H9 (cell line): ENCODE results near the gene PEMT. TPM values are rescaled to one million over a fixed set of nuclear protein-coding genes. Genes with fewer than 3 reads are reported as not detected.

Source experiments
- DNase-seq: peaks from one replicate; pipeline ENCODE4 v3.0.0-alpha.2; 2017
- H2AFZ ChIP-seq: one replicate; pipeline ENCODE4 v1.6.1; 2013; ENCODE audit warnings: mild to moderate bottlenecking, low read length, control low read depth, moderate library complexity
- H2AK5ac ChIP-seq: 2 replicates; pipeline ENCODE4 v1.6.1; 2013; ENCODE audit warnings: low read length, control low read depth, mixed read lengths; ENCODE audit not compliant: insufficient read length
- H2BK120ac ChIP-seq: one replicate; pipeline ENCODE4 v1.6.1; 2013; ENCODE audit warnings: low read depth, mild to moderate bottlenecking, low read length, control low read depth, inconsistent platforms; ENCODE audit not compliant: poor library complexity, severe bottlenecking
- H2BK12ac ChIP-seq: 2 replicates; pipeline ENCODE4 v1.6.1; 2013; ENCODE audit warnings: low read length, control low read depth, mixed read lengths, low read depth; ENCODE audit not compliant: insufficient read length
- H2BK15ac ChIP-seq: 2 replicates; pipeline ENCODE4 v1.6.1; 2013; ENCODE audit warnings: low read depth, low read length, control low read depth
- H2BK20ac ChIP-seq: one replicate; pipeline ENCODE4 v1.6.1; 2013; ENCODE audit warnings: low read depth, mild to moderate bottlenecking, low read length, control low read depth, inconsistent platforms; ENCODE audit not compliant: poor library complexity, severe bottlenecking
- H2BK5ac ChIP-seq: 2 replicates; pipeline ENCODE4 v1.6.1; 2013; ENCODE audit warnings: low read length, control low read depth, mixed read lengths; ENCODE audit not compliant: insufficient read length
- H3K14ac ChIP-seq: 2 replicates; pipeline ENCODE4 v1.6.1; 2013; ENCODE audit warnings: low read length, control low read depth; ENCODE audit not compliant: insufficient read depth
- H3K18ac ChIP-seq: 2 replicates; pipeline ENCODE4 v1.6.1; 2013; ENCODE audit warnings: low read depth, mild to moderate bottlenecking, mixed read lengths, low read length, control low read depth; ENCODE audit not compliant: insufficient read length
- H3K23ac ChIP-seq: 2 replicates; pipeline ENCODE4 v1.6.1; 2013; ENCODE audit warnings: low read length, control low read depth, mixed read lengths, low read depth; ENCODE audit not compliant: insufficient read length
- H3K23me2 ChIP-seq: 2 replicates; pipeline ENCODE4 v1.6.1; 2013; ENCODE audit warnings: low read depth, mild to moderate bottlenecking, mixed read lengths, low read length, control low read depth; ENCODE audit not compliant: insufficient read length, poor library complexity, severe bottlenecking
- H3K27ac ChIP-seq: 2 replicates; pipeline ENCODE4 v1.5.1; 2013; ENCODE audit warnings: low read length, control low read depth, mixed read lengths, low read depth; ENCODE audit not compliant: insufficient read length
- H3K27me3 ChIP-seq: 2 replicates; pipeline ENCODE4 v1.6.1; 2013; ENCODE audit warnings: low read length, control low read depth, inconsistent platforms; ENCODE audit not compliant: insufficient read depth
- H3K4ac ChIP-seq: 2 replicates; pipeline ENCODE4 v1.6.1; 2013; ENCODE audit warnings: low read depth, mild to moderate bottlenecking, control low read depth, inconsistent platforms, low read length, moderate library complexity
- H3K4me1 ChIP-seq: 2 replicates; pipeline ENCODE4 v1.6.1; 2013; ENCODE audit warnings: low read length, control low read depth, inconsistent platforms; ENCODE audit not compliant: insufficient read depth
- H3K4me2 ChIP-seq: 2 replicates; pipeline ENCODE4 v1.6.1; 2013; ENCODE audit warnings: low read length, control low read depth, mixed read lengths; ENCODE audit not compliant: insufficient read length, insufficient read depth
- H3K56ac ChIP-seq: 2 replicates; pipeline ENCODE4 v1.6.1; 2013; ENCODE audit warnings: low read depth, mild to moderate bottlenecking, mixed read lengths, low read length, control low read depth; ENCODE audit not compliant: insufficient read length
- H3K79me1 ChIP-seq: 2 replicates; pipeline ENCODE4 v1.6.1; 2013; ENCODE audit warnings: low read depth, mild to moderate bottlenecking, moderate library complexity, low read length, control low read depth, inconsistent platforms; ENCODE audit not compliant: insufficient read depth, poor library complexity, severe bottlenecking
- H3K79me2 ChIP-seq: 2 replicates; pipeline ENCODE4 v1.6.1; 2013; ENCODE audit warnings: low read length, control low read depth, inconsistent platforms; ENCODE audit not compliant: insufficient read depth
- H3K9ac ChIP-seq: 2 replicates; pipeline ENCODE4 v1.6.1; 2013; ENCODE audit warnings: low read length, control low read depth, mixed read lengths; ENCODE audit not compliant: insufficient read length; ENCODE audit errors: extremely low read depth
- H3K9me3 ChIP-seq: one replicate; pipeline ENCODE4 v1.6.1; 2013; ENCODE audit warnings: low read depth, low read length, inconsistent platforms; ENCODE audit not compliant: control insufficient read depth
- H3T11ph ChIP-seq: one replicate; pipeline ENCODE4 v1.6.1; 2013; ENCODE audit warnings: mild to moderate bottlenecking, low read length, control low read depth, inconsistent platforms
- H4K20me1 ChIP-seq: one replicate; pipeline ENCODE4 v1.6.1; 2013; ENCODE audit not compliant: control insufficient read depth, insufficient read length, insufficient read depth
- H4K5ac ChIP-seq: 2 replicates; pipeline ENCODE4 v1.6.1; 2013; ENCODE audit warnings: low read depth, mild to moderate bottlenecking, mixed read lengths, low read length, control low read depth; ENCODE audit not compliant: insufficient read length
- H4K8ac ChIP-seq: replicated peaks from 2 replicates; pipeline ENCODE4 v1.6.1; 2013; ENCODE audit warnings: low read length, control low read depth, mixed read lengths, low read depth; ENCODE audit not compliant: insufficient read length
- H4K91ac ChIP-seq: 2 replicates; pipeline ENCODE4 v1.6.1; 2013; ENCODE audit warnings: low read depth, mild to moderate bottlenecking, moderate library complexity, mixed read lengths, low read length, control low read depth; ENCODE audit not compliant: insufficient read length
- H3K27ac Mint-ChIP-seq, 3 experiments: 2 replicates in 2 of 3; 3 replicates in 1 of 3; pipeline ENCODE4 v1.8.0; 2020 to 2021; ENCODE audit warnings: mixed read lengths in 3 of 3, mild to moderate bottlenecking in 1 of 3, moderate library complexity in 1 of 3
- H3K27me3 Mint-ChIP-seq: 2 replicates; pipeline ENCODE4 v1.8.0; 2021; ENCODE audit warnings: low read depth, mild to moderate bottlenecking, moderate library complexity, mixed read lengths
- H3K36me3 Mint-ChIP-seq, 3 experiments: 2 replicates in 2 of 3; 3 replicates in 1 of 3; pipeline ENCODE4 v1.8.0; 2020 to 2021; ENCODE audit warnings: low read depth in 3 of 3, mixed read lengths in 3 of 3; ENCODE audit not compliant: insufficient read depth in 1 of 3
- H3K4me1 Mint-ChIP-seq, 2 experiments: 2 replicates each; pipeline ENCODE4 v1.8.0; 2020; ENCODE audit warnings: mixed read lengths in 2 of 2
- H3K4me3 Mint-ChIP-seq, 2 experiments: 2 replicates in 1 of 2; 3 replicates in 1 of 2; pipeline ENCODE4 v1.8.0; 2020 to 2021; ENCODE audit warnings: mild to moderate bottlenecking in 2 of 2, mixed read lengths in 2 of 2, moderate library complexity in 1 of 2
- H3K9me3 Mint-ChIP-seq, 2 experiments: 2 replicates in 1 of 2; 3 replicates in 1 of 2; pipeline ENCODE4 v1.8.0; 2020; ENCODE audit warnings: mild to moderate bottlenecking in 2 of 2, mixed read lengths in 2 of 2, moderate library complexity in 1 of 2
- whole genome bisulfite sequencing: extraction: QIAGEN DNeasy Blood & Tissue Kit; methylation state at CpG from one replicate; pipeline ENCODE4 v1.1.7; 2013; ENCODE audit warnings: missing lambda C conversion rate, low lambda C conversion rate, mixed read lengths; ENCODE audit not compliant: insufficient read length; ENCODE audit errors: extremely low coverage; 5-methylcytosine and 5-hydroxymethylcytosine counted together
- total RNA-seq: library from RNA; stranded (reverse); gene quantifications from 2 replicates; pipeline ENCODE4 v1.2.1, GENCODE V29; 2021
- TF ChIP-seq, protein P1 (sequence below): fragments of 200-600 bp; sonication (generic); conservative IDR thresholded peaks from 3 replicates; pipeline ENCODE4 v1.8.0; 2021; ENCODE audit warnings: antibody characterized with exemption, mild to moderate bottlenecking

PEMT gene
- total RNA-seq, 1 experiment from 2014 or later, result 63.2 TPM

DNA sequence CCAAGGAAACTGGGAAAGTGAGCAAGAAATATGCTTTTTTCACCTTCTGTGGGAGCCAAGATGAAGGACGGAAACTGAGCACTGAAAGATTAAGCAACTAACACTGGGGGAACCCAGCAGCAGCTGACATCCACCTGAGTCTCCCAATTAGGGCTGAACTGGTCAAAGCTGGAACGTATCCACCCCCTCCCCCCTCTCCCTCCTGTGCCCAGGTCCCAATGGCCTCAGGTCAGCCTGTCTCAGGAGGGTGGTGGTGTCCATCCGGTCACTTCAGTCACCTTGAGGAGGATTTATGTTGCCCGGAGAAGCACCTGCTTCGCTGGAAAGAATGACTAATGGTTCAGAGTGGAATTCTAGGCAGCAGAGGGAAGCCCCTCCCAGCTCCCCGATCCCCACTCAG lies 10.0 kb downstream of the PEMT start:
- H3K27ac Mint-ChIP-seq, result peak overlapping the region in 2 of 3 experiments; percentile 41 to 72; a peak in 2 of 7 replicates
- Histone ChIP-seq H4K8ac (no peak overlapping the region), H3K9me3 (no peaks in the 10 kb centered on the region), H3K23me2 (no peaks in the 10 kb centered on the region), H3K56ac (no peak overlapping the region), H3K4ac (no peak overlapping the region), H2AK5ac (no peak overlapping the region), H3K9ac (no peak overlapping the region), H2BK12ac (no peak overlapping the region), H2BK20ac (no peak overlapping the region), H4K5ac (no peak overlapping the region), H3K79me2 (no peaks in the 10 kb centered on the region; the same call in 1 of the 2 replicates), H2BK120ac (no peak overlapping the region), H3K4me2 (no peak overlapping the region), H3K23ac (no peak overlapping the region), H3K4me1 (no peaks in the 10 kb centered on the region), H2BK5ac (no peak overlapping the region), H3T11ph (no peak overlapping the region), H3K27ac (no peak overlapping the region), H4K20me1 (no peaks in the 10 kb centered on the region), H2AFZ (no peak overlapping the region), H4K91ac (no peak overlapping the region), H3K79me1 (no peaks in the 10 kb centered on the region), H2BK15ac (no peak overlapping the region), H3K18ac (no peak overlapping the region), H3K27me3 (no peaks in the 10 kb centered on the region), H3K14ac (no peak overlapping the region)
- H3K4me3 Mint-ChIP-seq, result no peak overlapping the region
- peaks cover 0 to 6% (median 2%) of the 10 kb centered on the region in 3 experiments; a peak in 2 of 7 replicates for H3K36me3 Mint-ChIP-seq
- H3K4me1 Mint-ChIP-seq, result peaks cover 11 to 20% of the 10 kb centered on the region in 2 experiments
- no peaks in the 10 kb centered on the region for H3K9me3 Mint-ChIP-seq
- WGBS, result no CpG with 5 or more reads among the region's 6 CpGs
- TF ChIP-seq, protein P1, sequence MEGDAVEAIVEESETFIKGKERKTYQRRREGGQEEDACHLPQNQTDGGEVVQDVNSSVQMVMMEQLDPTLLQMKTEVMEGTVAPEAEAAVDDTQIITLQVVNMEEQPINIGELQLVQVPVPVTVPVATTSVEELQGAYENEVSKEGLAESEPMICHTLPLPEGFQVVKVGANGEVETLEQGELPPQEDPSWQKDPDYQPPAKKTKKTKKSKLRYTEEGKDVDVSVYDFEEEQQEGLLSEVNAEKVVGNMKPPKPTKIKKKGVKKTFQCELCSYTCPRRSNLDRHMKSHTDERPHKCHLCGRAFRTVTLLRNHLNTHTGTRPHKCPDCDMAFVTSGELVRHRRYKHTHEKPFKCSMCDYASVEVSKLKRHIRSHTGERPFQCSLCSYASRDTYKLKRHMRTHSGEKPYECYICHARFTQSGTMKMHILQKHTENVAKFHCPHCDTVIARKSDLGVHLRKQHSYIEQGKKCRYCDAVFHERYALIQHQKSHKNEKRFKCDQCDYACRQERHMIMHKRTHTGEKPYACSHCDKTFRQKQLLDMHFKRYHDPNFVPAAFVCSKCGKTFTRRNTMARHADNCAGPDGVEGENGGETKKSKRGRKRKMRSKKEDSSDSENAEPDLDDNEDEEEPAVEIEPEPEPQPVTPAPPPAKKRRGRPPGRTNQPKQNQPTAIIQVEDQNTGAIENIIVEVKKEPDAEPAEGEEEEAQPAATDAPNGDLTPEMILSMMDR, result no peak
- DNase-seq, result no peak
- no peaks in the 10 kb centered on the region for H3K27me3 Mint-ChIP-seq
